Panc1 (cell line): ENCODE measurements around the gene HTT-AS. TPM values are rescaled to one million over a fixed set of nuclear protein-coding genes. Genes with fewer than 3 reads are reported as not detected.

Experiments used
- ATAC-seq: fragments of 200-7000 bp; cut with Tn5 transposase; 2 replicates; pipeline ENCODE4 v1.9.1; 2020; ENCODE audit warnings: mild to moderate bottlenecking, moderate library complexity
- BruUV-seq: library from RNA; stranded (reverse); fragments of 400-500 nt; replicated peaks from 2 replicates; lab custom pipeline; 2021; lab: Mats Ljungman, UMichigan
- CTCF ChIA-PET: fragments of 300-600 bp; sonication (Branson Sonifier 250); formaldehyde crosslinking; loops from one replicate; lab custom pipeline; 2022; ENCODE audit warnings: antibody characterized with exemption; lab: Charles Lee
- POLR2A ChIA-PET: fragments of 300-600 bp; sonication (Branson Sonifier 250); formaldehyde crosslinking; loops from one replicate; lab custom pipeline; 2022; ENCODE audit warnings: antibody characterized with exemption; lab: Charles Lee
- DNase-seq: peaks from one replicate; pipeline ENCODE4 v3.0.0-alpha.2; 2010; ENCODE audit warnings: low read depth, low spot score
- H3K27ac ChIP-seq: 2 replicates; pipeline ENCODE4 v1.5.1; 2011; ENCODE audit warnings: mild to moderate bottlenecking, low read length, inconsistent platforms
- H3K27me3 ChIP-seq: fragments of 200-500 bp; sonication (Bioruptor generic); 2 replicates; pipeline ENCODE4 v1.6.0; 2014; ENCODE audit warnings: low read length, inconsistent platforms; ENCODE audit not compliant: control insufficient read depth, insufficient read depth
- H3K36me3 ChIP-seq: fragments of 200-500 bp; sonication (Bioruptor generic); 2 replicates; pipeline ENCODE4 v1.5.1; 2014; ENCODE audit warnings: inconsistent platforms, mild to moderate bottlenecking, low read length, moderate library complexity; ENCODE audit not compliant: control insufficient read depth, insufficient read depth
- H3K4me1 ChIP-seq: 2 replicates; pipeline ENCODE4 v1.5.1; 2011; ENCODE audit warnings: inconsistent platforms, mild to moderate bottlenecking, low read length, moderate library complexity; ENCODE audit not compliant: control insufficient read depth, insufficient read depth
- H3K4me3 ChIP-seq, 2 experiments: 2 replicates each; pipeline ENCODE4 v1.5.1; 2011 to 2012; ENCODE audit warnings: low read depth in 2 of 2, low read length in 2 of 2, mild to moderate bottlenecking in 2 of 2, inconsistent platforms in 1 of 2, moderate library complexity in 1 of 2
- H3K9me3 ChIP-seq: fragments of 200-500 bp; sonication (Bioruptor generic); 2 replicates; pipeline ENCODE4 v1.5.1; 2014; ENCODE audit warnings: low read depth, mild to moderate bottlenecking, inconsistent platforms, low read length, moderate library complexity; ENCODE audit not compliant: control insufficient read depth, insufficient read depth
- CTCF ChIP-seq: fragments of 450-650 bp; IDR thresholded peaks from 2 replicates; pipeline ENCODE4 v1.5.1; 2017; ENCODE audit warnings: mild to moderate bottlenecking
- POLR2AphosphoS5 ChIP-seq: IDR thresholded peaks from 2 replicates; pipeline ENCODE4 v1.6.1; 2012; ENCODE audit warnings: mild to moderate bottlenecking, low read depth, low read length, moderate library complexity
- REST ChIP-seq, 2 experiments: IDR thresholded peaks; 2 replicates each; pipeline ENCODE4 v1.6.1; 2011 to 2012; ENCODE audit warnings: low read depth in 2 of 2, control low read depth in 1 of 2, low read length in 1 of 2, mild to moderate bottlenecking in 1 of 2, moderate library complexity in 1 of 2; ENCODE audit not compliant: insufficient read depth in 1 of 2
- SIN3A ChIP-seq: IDR thresholded peaks from 2 replicates; pipeline ENCODE4 v1.6.1; 2012; ENCODE audit warnings: low read depth, mild to moderate bottlenecking, low read length, moderate library complexity, borderline replicate concordance; ENCODE audit not compliant: insufficient read depth
- TCF7L2 ChIP-seq: IDR thresholded peaks from 2 replicates; pipeline ENCODE4 v1.6.1; 2011; ENCODE audit warnings: mild to moderate bottlenecking, low read depth, low read length, inconsistent platforms
- in situ Hi-C: cut with HindIII; loops from 2 replicates; pipeline ENCODE4 v1.10.0; 2016; ENCODE audit warnings: low sequenced_read_pairs, low pct_unique_long_range_greater_than_20kb
- intact Hi-C: fragments of 100-400 bp; cut with micrococcal nuclease; formaldehyde crosslinking; loops from one replicate; pipeline ENCODE4 v1.10.0; 2022; ENCODE audit not compliant: unreplicated experiment
- total RNA-seq: library from RNA; stranded (reverse); gene quantifications from one replicate; pipeline ENCODE4 v1.2.1, GENCODE V29; 2021; ENCODE audit not compliant: unreplicated experiment

HTT-AS gene
- total RNA-seq, 1 experiment from 2014 or later, result not detected

GRCh38 chr4:3065551-3065950, 8.8 kb downstream of the HTT-AS start:
- POLR2A ChIA-PET, result no interaction called here
- Histone ChIP-seq H3K4me1 (no peaks in the 10 kb centered on the region), H3K9me3 (no peaks in the 10 kb centered on the region), H3K27me3 (no peaks in the 10 kb centered on the region), H3K36me3 (no peaks in the 10 kb centered on the region), H3K4me3 (no peak overlapping the region), H3K27ac (no peak overlapping the region)
- intact Hi-C loops (no loop called here), in situ Hi-C loops (no loop called here)
- BruUV-seq, result no TSS peak
- TF ChIP-seq POLR2AphosphoS5 (no peak), REST (IDR thresholded peaks at IDR 0.05; ENCODE audit: insufficient read depth in 1 of 2, low read depth in 2 of 2, low read length in 1 of 2) (no peak), TCF7L2 (no peak), SIN3A (no peak), CTCF (no peak)
- CTCF ChIA-PET, result no interaction called here
- DNase-seq, result no peak
- ATAC-seq, result no peak

GRCh38 chr4:3062471-3062870, 11.9 kb downstream of the HTT-AS start:
- no TSS peak for BruUV-seq
- Histone ChIP-seq H3K27me3 (no peaks in the 10 kb centered on the region), H3K9me3 (no peaks in the 10 kb centered on the region), H3K4me1 (no peaks in the 10 kb centered on the region), H3K4me3 (no peak overlapping the region), H3K27ac (no peak overlapping the region), H3K36me3 (no peaks in the 10 kb centered on the region)
- intact Hi-C loops (no loop called here), in situ Hi-C loops (no loop called here)
- ChIA-PET POLR2A (interaction anchor here (0.6 kb wide), 1 partner anchor 741 kb away, joined by 3 read pairs; no protein-coding TSS in a partner anchor), CTCF (no interaction called here)
- DNase-seq (no peak), ATAC-seq (no peak)
- TF ChIP-seq REST (IDR thresholded peaks at IDR 0.05; ENCODE audit: insufficient read depth in 1 of 2, low read depth in 2 of 2, low read length in 1 of 2) (no peak), POLR2AphosphoS5 (no peak), TCF7L2 (no peak), SIN3A (no peak), CTCF (no peak)
